Erythroblast (primary cell): Measurements from ENCODE around the gene P2RX2.

Experiments used
- GATA1 ChIP-seq: IDR thresholded peaks from 2 replicates; pipeline ENCODE4 v1.6.1; 2011; ENCODE audit warnings: low read depth, mild to moderate bottlenecking, control low read depth, low read length, moderate library complexity
- POLR2A ChIP-seq: IDR thresholded peaks from 2 replicates; pipeline ENCODE4 v1.6.1; 2011; ENCODE audit warnings: mild to moderate bottlenecking, low read length

DNA sequence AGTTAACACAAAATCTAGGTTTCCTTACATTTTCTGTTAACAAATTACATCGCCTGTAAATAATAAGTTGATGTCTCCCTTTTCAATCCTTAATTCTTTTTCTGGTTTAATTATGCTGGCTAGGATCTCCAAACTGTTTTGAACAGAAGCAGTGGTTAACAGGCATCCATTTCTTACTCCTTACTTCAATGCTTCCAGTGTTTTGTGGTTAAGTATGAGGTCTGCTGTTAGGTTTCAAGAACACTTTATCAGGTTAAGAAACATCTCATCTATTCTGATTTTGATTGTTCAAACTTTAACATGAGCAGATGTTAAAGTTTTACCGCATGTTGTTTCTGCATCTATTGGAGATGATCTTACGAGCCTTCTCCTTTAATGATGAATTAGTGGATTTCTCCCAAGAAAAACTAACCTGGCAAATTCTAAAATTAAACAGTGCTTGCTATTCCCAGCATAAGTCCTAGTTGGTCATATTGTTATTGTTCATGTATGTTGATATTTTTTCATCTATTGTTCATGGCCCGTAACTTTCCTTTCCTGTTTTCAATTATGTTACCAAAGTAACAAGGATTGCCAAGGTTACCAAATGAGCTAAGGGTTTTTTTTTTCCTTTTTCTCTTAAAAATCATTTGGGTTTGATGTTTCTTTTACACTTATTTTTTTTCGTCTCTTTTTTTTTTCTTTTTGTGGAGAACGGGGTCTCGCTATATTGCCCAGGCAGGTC is 35.2 kb downstream of the P2RX2 start:
- TF ChIP-seq POLR2A (no peak), GATA1 (no peak)
